ENCODE measurements around the gene CHRNE.
"Not testable (repeated sequence)": the region's sequence is repeated elsewhere in the genome, so short reads cannot be mapped to it uniquely, and the experiment has no call there.

Gene CHRNE

DNA sequence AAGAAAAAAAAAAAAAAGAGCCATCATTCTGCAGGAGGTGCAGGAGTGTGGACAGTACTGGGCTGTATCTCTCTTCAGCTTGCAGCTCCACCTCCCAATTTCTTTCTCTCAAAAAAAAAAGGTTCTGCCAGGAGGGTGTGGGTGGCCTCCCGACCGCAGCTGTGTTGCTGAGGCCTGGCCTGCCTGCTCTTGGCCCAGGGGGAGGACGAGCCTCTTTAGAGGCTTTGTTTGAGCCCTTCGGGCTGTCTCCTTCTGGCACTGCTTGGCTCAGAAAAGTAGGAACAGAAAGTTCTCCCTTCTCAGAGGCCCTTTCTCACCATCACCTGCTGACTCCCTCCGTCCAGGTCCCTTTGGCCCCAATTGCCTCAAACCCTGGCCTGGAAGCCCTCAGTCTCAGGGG is 25.8 kb downstream of the CHRNE start:
- no peaks in the 10 kb centered on the region for H3K9me3 ChIP-seq (ENCODE audit: low read length)
- TF ChIP-seq, protein P1, sequence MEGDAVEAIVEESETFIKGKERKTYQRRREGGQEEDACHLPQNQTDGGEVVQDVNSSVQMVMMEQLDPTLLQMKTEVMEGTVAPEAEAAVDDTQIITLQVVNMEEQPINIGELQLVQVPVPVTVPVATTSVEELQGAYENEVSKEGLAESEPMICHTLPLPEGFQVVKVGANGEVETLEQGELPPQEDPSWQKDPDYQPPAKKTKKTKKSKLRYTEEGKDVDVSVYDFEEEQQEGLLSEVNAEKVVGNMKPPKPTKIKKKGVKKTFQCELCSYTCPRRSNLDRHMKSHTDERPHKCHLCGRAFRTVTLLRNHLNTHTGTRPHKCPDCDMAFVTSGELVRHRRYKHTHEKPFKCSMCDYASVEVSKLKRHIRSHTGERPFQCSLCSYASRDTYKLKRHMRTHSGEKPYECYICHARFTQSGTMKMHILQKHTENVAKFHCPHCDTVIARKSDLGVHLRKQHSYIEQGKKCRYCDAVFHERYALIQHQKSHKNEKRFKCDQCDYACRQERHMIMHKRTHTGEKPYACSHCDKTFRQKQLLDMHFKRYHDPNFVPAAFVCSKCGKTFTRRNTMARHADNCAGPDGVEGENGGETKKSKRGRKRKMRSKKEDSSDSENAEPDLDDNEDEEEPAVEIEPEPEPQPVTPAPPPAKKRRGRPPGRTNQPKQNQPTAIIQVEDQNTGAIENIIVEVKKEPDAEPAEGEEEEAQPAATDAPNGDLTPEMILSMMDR (IDR thresholded peaks at IDR 0.05; ENCODE audit: low read length), result no peak
- TF ChIP-seq EZH2 (IDR thresholded peaks at IDR 0.05; ENCODE audit: borderline replicate concordance, low read length), result no peak
- no peak overlapping the region for H3K4me3 ChIP-seq (ENCODE audit: low read depth, low read length, poor library complexity, severe bottlenecking)
- H3K4me2 ChIP-seq (ENCODE audit: low read length), result no peak overlapping the region
- no peaks in the 10 kb centered on the region for H3K27me3 ChIP-seq (ENCODE audit: insufficient read depth, low read length)
- H3K4me1 ChIP-seq (ENCODE audit: insufficient read depth, low read length, severe bottlenecking), result no peaks in the 10 kb centered on the region
- H3K9ac ChIP-seq (ENCODE audit: low read length), result no peak overlapping the region
- no peaks in the 10 kb centered on the region for H4K20me1 ChIP-seq (ENCODE audit: insufficient read depth, low read length)
- H3K36me3 ChIP-seq (ENCODE audit: insufficient read depth, low read length), result peaks cover 4% of the 10 kb centered on the region; the same call in 1 of the 2 replicates
- H3K79me2 ChIP-seq (ENCODE audit: insufficient read depth, low read length), result no peaks in the 10 kb centered on the region
- H3K9me2 ChIP-seq (ENCODE audit: low read depth, low read length), result no peaks in the 10 kb centered on the region
- no peaks in the 10 kb centered on the region for H3F3A ChIP-seq (ENCODE audit: insufficient read depth, low read length)
- no peak overlapping the region for H3K27ac ChIP-seq (ENCODE audit: low read depth, low read length, poor library complexity, severe bottlenecking)
- H2AFZ ChIP-seq (ENCODE audit: low read length), result no peak overlapping the region

GRCh38 chr17:4872786-4873185 is 30.1 kb downstream of the CHRNE start:
- H3K9me3 ChIP-seq (ENCODE audit: low read length), result no peaks in the 10 kb centered on the region
- no peaks in the 10 kb centered on the region for H3K9me2 ChIP-seq (ENCODE audit: low read depth, low read length)
- TF ChIP-seq, protein P1 (IDR thresholded peaks at IDR 0.05; ENCODE audit: low read length), result no peak
- no peak for TF ChIP-seq EZH2 (IDR thresholded peaks at IDR 0.05; ENCODE audit: borderline replicate concordance, low read length)
- H3K36me3 ChIP-seq (ENCODE audit: insufficient read depth, low read length), result no peaks in the 10 kb centered on the region; the same call in 1 of the 2 replicates
- H3F3A ChIP-seq (ENCODE audit: insufficient read depth, low read length), result no peaks in the 10 kb centered on the region
- no peaks in the 10 kb centered on the region for H4K20me1 ChIP-seq (ENCODE audit: insufficient read depth, low read length)
- no peaks in the 10 kb centered on the region for H3K79me2 ChIP-seq (ENCODE audit: insufficient read depth, low read length)
- no peaks in the 10 kb centered on the region for H3K27me3 ChIP-seq (ENCODE audit: insufficient read depth, low read length)
- no peak overlapping the region for H2AFZ ChIP-seq (ENCODE audit: low read length)
- H3K4me2 ChIP-seq (ENCODE audit: low read length), result no peak overlapping the region
- H3K27ac ChIP-seq (ENCODE audit: low read depth, low read length, poor library complexity, severe bottlenecking), result no peak overlapping the region
- H3K9ac ChIP-seq (ENCODE audit: low read length), result no peak overlapping the region
- H3K4me1 ChIP-seq (ENCODE audit: insufficient read depth, low read length, severe bottlenecking), result no peaks in the 10 kb centered on the region
- no peak overlapping the region for H3K4me3 ChIP-seq (ENCODE audit: low read depth, low read length, poor library complexity, severe bottlenecking)

GRCh38 chr17:4870855-4871254 is 32.0 kb downstream of the CHRNE start:
- Histone ChIP-seq H3K4me1 (ENCODE audit: insufficient read depth, low read length, severe bottlenecking) (no peaks in the 10 kb centered on the region), H3K27ac (ENCODE audit: low read depth, low read length, poor library complexity, severe bottlenecking) (no peak overlapping the region), H3K9me3 (ENCODE audit: low read length) (no peaks in the 10 kb centered on the region), H3K27me3 (ENCODE audit: insufficient read depth, low read length) (no peaks in the 10 kb centered on the region), H2AFZ (ENCODE audit: low read length) (no peak overlapping the region), H4K20me1 (ENCODE audit: insufficient read depth, low read length) (no peaks in the 10 kb centered on the region), H3K79me2 (ENCODE audit: insufficient read depth, low read length) (no peaks in the 10 kb centered on the region), H3K4me3 (ENCODE audit: low read depth, low read length, poor library complexity, severe bottlenecking) (no peak overlapping the region), H3F3A (ENCODE audit: insufficient read depth, low read length) (no peaks in the 10 kb centered on the region), H3K4me2 (ENCODE audit: low read length) (no peak overlapping the region), H3K9me2 (ENCODE audit: low read depth, low read length) (no peaks in the 10 kb centered on the region), H3K36me3 (ENCODE audit: insufficient read depth, low read length) (no peaks in the 10 kb centered on the region; the same call in 1 of the 2 replicates), H3K9ac (ENCODE audit: low read length) (no peak overlapping the region)
- TF ChIP-seq EZH2 (IDR thresholded peaks at IDR 0.05; ENCODE audit: borderline replicate concordance, low read length), result no peak
- TF ChIP-seq, protein P1 (IDR thresholded peaks at IDR 0.05; ENCODE audit: low read length), result no peak

- H3K27me3 ChIP-seq (ENCODE audit: insufficient read depth, low read length); H3K36me3 ChIP-seq (ENCODE audit: insufficient read depth, low read length); H2AFZ ChIP-seq (ENCODE audit: low read length); H3K9me3 ChIP-seq (ENCODE audit: low read length); H3F3A ChIP-seq (ENCODE audit: insufficient read depth, low read length); H3K4me2 ChIP-seq (ENCODE audit: low read length); H3K4me1 ChIP-seq (ENCODE audit: insufficient read depth, low read length, severe bottlenecking); H4K20me1 ChIP-seq (ENCODE audit: insufficient read depth, low read length); H3K4me3 ChIP-seq (ENCODE audit: low read depth, low read length, poor library complexity, severe bottlenecking); H3K79me2 ChIP-seq (ENCODE audit: insufficient read depth, low read length); H3K9me2 ChIP-seq (ENCODE audit: low read depth, low read length); H3K27ac ChIP-seq (ENCODE audit: low read depth, low read length, poor library complexity, severe bottlenecking); H3K9ac ChIP-seq (ENCODE audit: low read length): not testable (repeated sequence)
Measured at GRCh38 chr17:4869058-4869998, 33.6 kb downstream of the CHRNE start.

GRCh38 chr17:4867535-4867934 is 35.4 kb downstream of the CHRNE start:
- H3K27ac ChIP-seq (ENCODE audit: low read depth, low read length, poor library complexity, severe bottlenecking); H3F3A ChIP-seq (ENCODE audit: insufficient read depth, low read length); H2AFZ ChIP-seq (ENCODE audit: low read length); H3K4me1 ChIP-seq (ENCODE audit: insufficient read depth, low read length, severe bottlenecking); H3K36me3 ChIP-seq (ENCODE audit: insufficient read depth, low read length); H3K9me2 ChIP-seq (ENCODE audit: low read depth, low read length); H3K9ac ChIP-seq (ENCODE audit: low read length); H4K20me1 ChIP-seq (ENCODE audit: insufficient read depth, low read length); H3K4me3 ChIP-seq (ENCODE audit: low read depth, low read length, poor library complexity, severe bottlenecking); H3K79me2 ChIP-seq (ENCODE audit: insufficient read depth, low read length); H3K27me3 ChIP-seq (ENCODE audit: insufficient read depth, low read length); H3K4me2 ChIP-seq (ENCODE audit: low read length); H3K9me3 ChIP-seq (ENCODE audit: low read length): not testable (repeated sequence)
